Dermis microvascular lymphatic vessel endothelial cell (primary cell): ENCODE data around the gene EFHC1. TPM values are rescaled to one million over a fixed set of nuclear protein-coding genes. Genes with fewer than 3 reads are reported as not detected.
A peak's percentile ranks its signal among the peaks of the same experiment; 100 is the strongest.

Source experiments
- DNase-seq, 2 donors: peaks; one replicate each; pipeline versions ENCODE4 v3.0.0 to v3.0.0-alpha.2; 2010; ENCODE audit warnings: low read depth in 2 of 2
- total RNA-seq: library from RNA; depleted of rRNA; stranded (reverse); fragments of >200 nt; gene quantifications from 2 replicates; pipeline ENCODE4 v1.2.1, GENCODE V29; 2014

EFHC1 gene
- total RNA-seq, 1 donor from 2014 or later, result 7.2 TPM

DNA sequence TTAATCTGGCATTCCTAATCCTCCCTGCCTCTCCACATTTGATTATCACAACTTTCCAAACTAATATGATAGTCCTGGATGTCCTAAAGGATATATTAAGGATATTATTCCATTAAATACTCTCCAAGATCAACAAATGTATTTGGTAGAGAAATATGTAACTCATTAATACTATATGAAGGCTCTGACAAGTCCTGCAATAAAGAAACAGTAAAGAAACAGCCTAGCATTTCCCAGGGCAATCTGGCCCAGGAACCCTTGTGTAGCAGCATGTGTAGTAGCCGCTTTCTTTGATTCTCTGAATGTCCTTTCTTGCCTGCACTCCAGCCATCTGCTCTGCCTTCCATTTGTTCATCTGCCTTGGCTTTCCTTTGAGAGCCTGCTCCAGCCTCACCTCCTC lies 133.0 kb downstream of the EFHC1 start:
- no peak for DNase-seq

DNA sequence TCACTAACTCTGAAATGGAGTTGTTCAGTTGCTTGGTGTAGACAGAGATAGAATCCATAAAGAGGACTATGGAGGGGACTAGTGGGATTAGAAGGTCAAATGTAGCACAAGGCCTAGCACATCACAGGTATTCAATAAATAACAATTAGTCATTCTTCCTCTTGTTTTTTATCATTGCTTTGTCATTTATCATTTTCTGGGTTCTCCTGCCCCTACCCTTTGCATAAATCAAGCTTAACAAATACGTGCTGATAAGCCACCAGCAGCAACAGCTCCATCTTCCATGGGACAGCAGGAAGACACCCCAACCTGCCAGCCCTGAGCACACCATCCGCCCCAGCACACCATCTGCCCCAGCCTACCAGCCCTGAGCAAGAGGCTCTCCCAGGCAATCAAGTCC lies 133.6 kb downstream of the EFHC1 start:
- peak in 1 of 2 donors; percentile 18 for DNase-seq

DNA sequence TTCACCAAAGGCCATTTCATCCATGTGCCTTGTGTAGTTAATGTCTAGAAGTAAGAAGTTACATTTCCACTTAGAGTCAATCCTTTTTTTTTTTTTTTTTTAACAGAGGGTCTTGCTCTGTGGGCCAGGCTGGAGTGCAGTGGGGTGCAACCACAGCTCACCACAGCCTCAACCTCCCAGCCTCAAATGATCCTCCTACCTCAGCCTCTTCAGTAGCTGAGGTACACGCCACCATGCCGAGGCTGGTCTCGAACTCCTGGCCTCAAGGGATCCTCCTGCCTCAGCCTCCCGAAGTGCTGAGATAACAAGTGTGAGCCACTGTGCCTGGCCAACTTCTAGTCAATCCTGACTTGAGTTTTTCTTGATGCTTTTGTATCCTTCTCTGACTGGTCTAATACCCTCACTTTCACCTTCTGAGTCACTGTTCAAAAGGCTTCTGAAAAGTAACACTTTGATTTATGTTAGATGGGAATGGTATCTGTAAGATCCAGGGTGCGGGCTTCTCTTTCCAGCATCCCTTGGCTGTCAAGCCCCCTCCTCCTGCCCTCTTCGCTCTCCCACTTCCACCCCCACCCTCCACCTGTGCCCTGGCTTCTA lies 134.6 kb downstream of the EFHC1 start:
- DNase-seq, result no peak

DNA sequence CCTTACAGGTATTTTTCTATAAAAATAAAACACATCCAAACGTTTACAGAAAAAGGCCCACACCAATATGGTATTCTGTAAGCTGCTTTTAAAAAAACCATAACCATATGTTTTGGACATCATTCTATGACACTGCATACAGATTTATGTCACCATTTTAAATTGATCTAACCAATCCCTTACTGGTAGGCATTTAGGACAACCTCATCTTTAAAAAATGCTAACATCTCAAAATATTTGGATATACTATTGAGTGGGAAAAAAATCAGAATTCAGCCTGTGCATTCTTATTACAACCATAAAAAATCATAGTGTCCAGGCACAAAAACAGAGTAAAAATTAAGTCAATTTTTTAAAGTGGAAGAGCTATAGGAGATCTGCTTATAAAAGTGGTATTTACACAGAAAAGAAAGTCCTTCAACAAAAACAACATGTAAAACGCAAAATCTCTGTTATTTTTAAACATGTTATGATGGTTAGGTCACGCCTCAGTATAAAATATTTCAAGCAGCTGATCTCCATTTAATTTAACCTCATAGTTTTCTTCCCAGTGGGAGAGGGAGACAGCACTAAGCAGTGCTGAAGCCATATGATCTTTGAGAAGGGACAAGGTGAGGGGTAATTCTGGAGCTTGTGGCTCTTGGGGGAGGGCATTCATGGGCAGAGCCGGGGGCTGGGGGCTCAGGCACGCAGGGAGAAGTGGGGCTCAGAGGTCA lies 135.5 kb downstream of the EFHC1 start:
- no peak for DNase-seq

DNA sequence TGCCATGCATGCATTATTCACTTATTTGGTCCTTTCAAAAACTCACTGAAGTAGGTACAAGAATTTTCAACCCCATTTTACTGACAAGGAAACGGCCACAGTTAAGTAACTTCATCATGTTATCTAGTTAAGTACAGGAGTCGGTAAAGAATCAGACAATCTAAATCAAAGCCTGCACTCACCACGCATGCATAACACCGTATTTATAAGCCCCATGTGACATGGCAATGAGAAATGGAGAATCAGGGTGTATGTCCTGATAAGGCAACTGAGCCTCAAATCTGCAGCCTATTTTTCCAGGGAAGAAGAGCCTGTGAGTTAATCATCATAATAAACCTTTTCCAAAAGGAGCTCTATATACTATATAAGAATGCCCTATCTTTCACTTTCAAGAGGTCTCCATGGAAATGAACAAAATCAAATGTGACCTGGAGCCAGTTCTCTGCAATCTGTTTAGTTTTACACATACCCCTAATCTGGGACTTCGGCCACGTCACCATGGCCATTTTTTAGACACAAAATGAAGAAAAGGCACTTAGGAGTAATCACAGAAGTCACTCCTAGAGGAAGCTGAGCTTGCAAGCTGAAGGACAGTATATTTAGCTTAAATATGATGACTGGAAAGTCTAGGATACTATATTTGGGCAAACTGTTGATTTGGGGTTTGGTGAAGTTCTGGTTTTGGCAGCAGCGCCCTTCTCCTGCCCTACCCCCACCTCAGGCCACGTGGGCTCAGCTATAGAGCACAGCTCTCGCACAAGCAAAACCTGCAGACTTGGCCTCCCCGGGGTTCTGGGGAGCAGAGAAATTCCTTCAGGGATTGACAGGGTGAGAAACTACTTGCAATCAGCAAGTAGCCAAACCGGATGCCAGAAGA lies 137.5 kb downstream of the EFHC1 start:
- DNase-seq, result no peak

DNA sequence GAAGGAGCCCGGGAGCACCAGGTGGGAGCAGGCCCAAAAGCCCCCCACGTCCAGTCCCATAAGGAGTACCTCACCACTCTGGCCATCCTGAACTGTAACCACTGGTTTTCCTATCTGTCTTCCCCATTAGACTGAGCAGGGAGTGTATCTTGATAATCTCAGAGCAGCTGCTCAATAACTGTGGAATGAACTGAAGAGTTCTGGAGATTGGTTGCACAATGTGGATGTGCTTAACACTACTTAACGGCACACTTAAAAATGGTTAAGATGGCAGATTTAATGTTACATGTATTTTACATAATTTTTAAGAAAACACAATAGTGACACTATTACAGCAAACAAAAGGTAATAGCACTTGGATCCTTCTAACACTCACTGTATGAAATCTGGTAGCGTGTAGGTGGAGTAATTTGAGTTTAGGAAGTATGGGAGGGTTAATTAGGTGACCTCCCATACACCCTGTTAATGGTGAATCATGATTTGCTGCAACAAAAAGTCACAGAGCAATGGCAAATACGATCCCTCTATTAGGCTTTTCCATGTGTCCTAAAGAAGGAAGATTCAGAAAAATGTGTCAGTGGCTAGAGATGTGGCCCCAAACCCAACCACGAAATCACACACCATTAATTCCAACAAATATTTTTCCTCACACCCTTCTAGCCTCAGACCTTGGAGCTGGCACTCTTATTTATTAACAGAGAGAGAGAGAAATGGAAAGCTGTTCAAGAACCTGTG lies 138.3 kb downstream of the EFHC1 start:
- DNase-seq, result no peak

DNA sequence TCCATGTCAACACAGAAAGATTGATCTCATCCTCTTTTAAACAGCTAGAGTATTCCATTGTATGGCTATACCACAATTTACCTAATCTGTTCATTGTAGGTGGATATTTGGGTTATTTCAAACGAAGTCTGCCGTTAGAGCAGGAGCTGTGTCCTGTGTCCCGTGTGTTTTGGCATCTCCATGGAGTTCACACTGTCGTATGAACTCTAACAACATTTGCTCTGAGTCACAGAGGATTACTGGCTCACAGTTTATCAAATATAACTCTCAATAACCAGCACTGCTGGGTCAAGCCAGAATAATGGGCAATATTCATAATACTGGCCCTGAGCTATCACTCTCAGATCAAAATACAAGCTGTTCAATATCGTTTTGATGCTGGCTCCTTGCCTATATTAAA lies 140.3 kb downstream of the EFHC1 start:
- DNase-seq, result peak in 1 of 2 donors; percentile 72

DNA sequence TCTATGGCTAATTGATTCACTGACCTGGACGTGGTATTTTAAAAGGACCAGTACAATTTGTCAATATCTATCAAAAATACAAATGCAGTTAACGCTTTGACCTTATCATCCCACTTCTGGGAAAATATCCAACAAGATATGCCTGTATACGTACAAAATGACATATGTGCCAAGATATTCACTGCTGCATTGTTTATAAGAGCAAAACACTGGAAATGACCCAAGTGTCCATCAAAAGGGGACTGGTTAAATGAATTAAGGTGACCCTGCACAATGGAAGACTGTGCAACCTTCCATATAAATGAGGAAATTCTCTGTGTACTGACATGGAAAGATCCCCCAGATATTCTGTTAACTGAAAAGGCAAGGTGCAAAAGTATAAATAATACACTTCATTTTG lies 142.8 kb downstream of the EFHC1 start:
- DNase-seq, result peak in 1 of 2 donors; percentile 88

DNA sequence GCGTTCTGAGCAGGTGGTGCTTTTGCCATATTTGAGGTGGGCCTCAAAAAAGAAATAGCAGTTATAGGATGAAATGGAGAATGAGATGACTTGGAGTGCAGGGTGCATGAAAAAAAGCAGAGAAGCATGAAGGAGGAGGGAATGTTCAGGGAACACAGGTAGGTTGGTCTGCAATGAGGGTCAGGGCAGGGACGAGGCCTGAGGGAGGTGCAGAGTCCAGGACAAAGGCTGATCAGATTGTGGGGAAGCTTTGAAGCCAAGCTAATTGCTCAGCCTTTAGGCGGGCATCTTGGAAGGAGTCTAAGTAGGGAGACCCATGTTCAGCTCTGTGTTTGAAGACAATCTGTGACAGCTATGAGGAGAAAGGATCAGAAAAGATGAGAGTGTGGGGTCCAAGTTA lies 144.7 kb downstream of the EFHC1 start:
- DNase-seq, result no peak

DNA sequence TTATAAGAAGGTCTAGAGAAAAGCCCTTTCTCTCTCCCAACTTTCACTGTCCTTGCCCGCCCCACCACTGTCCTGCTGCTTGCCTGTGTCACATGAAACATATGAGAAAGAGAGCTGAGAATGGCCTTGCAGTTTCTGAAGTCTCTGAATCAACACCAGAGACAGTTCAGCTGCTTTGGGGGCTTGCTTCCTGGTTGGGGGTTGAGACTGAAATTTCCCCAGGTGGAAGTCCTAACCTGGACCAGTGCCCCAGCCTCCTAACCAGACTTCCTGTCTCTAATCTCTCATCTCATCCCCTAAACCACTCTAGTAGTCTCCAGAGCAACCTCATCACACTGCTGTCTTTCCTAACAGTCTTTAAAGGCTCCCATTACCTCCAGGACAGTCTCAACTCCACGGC lies 146.1 kb downstream of the EFHC1 start:
- no peak for DNase-seq

DNA sequence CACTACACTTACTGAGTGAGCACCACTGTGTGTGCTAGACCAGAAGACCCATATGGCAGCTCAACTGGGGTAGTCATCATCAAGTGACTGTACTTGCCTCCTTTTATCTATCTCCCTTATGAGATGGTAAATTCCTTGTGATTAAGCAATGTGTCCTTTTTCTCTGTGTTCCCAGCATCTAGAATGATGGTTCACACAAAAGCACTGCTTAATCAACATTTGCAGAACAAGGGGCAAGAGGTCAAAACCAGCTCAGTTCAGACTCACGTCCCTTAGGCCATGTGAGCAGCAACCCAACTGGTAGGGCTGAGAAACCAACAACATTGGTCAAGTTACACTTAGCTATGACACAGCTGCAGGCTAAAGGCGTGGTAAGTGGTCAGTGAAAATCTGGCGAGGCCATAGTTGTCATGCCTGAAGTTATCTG lies 146.7 kb downstream of the EFHC1 start:
- peak in 1 of 2 donors; percentile 45 for DNase-seq

DNA sequence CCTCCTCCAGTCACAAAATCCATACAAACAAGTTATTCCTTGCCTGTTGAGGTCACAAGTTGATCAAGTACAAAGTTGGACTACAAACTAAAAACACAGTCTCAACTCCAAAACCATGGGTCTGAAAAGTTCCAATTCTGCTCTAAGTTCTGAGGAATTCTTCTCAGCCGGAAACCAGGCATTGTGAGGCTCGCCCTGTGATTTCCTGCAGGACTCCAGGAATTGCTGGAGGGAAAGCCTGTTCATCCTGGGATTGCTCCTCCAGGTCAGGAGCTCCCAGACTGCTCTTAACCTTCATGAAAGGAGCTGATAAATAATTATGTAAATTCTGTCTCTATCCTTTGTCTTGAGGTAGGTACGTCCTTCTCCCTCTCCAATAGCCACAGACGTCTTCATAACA lies 148.2 kb downstream of the EFHC1 start:
- peak in 1 of 2 donors; percentile 92 for DNase-seq

DNA sequence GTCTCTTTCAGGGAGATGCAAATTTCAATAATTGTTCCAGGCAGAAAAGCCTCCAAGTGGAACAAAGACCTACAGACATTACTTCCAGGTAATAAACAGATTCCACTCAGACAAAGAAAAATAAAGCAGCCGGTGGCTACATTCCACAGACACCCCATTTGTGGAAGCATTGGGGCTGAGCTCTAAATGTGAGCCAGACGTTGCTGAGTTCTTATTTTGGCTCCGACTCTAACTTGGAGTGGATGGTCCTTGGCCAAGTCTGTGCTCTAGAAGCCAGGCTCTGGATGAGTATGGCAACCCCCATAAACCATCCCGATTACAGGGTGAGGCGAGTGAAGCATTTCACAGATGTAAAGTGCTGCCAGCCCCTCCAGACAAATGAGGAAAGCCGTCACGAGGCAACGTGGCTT lies 150.2 kb downstream of the EFHC1 start:
- DNase-seq, result no peak

DNA sequence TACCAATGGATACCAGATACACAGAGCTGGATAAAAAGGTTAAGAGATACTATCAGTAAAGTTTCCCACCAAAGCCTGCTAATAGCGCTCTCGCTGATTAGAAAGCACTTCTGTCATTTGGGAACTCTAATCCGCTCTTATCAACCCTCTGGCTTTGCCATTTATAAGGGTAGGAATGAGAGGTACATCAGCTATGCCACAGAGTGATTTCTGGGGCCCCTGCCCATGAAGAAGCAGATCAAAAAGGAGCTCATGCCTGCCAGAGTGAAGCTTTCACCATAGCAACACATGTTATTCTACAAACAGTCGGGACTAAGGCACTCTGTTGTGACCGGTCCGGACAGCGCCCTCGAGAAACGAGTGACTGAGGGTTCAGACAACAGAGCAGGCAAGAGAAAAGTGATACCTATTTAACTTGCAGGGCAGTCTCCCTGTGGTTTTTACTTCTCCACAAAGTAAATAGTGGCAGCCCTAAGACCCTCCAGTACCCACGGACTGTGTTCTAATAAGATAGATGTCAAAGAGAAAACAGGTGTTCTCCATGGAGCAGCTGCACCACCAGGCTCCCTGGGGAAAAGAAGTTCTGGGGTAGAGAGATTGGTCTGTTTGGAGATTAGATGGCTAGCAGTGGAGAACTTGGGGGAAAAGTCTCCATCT lies 151.1 kb downstream of the EFHC1 start:
- DNase-seq, result peak in 1 of 2 donors; percentile 48

DNA sequence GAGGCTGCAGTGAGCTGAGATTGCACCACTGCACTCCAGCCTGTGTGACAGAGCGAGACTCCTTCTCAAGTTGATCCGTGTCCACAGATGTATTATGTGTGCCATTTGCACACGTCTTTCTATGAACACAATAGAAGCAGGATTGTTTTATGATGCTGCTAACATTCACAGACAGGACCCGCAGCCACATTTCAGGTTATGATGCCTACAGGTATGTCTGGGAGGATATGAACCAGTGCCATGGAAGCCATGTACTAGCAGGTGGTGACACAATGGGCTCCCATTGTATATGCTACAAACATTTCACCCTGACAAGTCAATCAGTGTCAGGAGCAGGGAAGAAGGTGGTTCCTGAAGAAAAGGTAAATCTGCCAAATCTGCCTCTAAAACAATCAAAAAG lies 152.4 kb downstream of the EFHC1 start:
- DNase-seq, result no peak

DNA sequence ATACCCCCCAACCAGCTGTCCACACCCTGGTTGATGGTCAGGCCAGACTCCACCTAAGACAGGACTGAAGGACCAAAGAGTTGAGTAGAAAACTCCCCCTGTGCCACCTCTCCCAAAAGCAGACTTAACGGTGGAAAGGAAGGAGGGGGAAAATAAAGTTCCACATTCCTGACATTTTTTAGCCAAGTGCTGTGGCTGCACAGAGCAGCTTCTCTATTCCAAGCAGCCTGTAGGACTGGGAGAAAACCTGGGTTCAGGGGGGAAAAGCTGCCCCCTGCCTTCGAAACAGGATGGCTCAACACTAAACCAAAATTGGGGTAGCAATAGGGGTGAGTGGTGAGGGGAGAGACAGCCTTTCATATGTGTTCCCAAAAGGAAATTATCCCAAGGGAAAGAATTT lies 153.2 kb downstream of the EFHC1 start:
- DNase-seq, result no peak

Other genes with a start within 250 kb of the EFHC1 start
- gene IL17A, start 234.0 kb upstream of the EFHC1 start, total RNA-seq, result not detected in 2 replicates
- not detected in 2 replicates for gene IL17F, start 175.8 kb upstream of the EFHC1 start, total RNA-seq
- 52.2 and 64.6 TPM in 2 replicates for gene MCM3, start 135.6 kb upstream of the EFHC1 start, total RNA-seq
- gene PAQR8, start 58.2 kb upstream of the EFHC1 start, total RNA-seq, result 10.7 and 15.6 TPM in 2 replicates
- 12.6 and 13.5 TPM in 2 replicates for gene TRAM2, start 156.7 kb downstream of the EFHC1 start, total RNA-seq